Endometrial microvascular endothelial cells (primary cell): ENCODE results near the gene MARK4. TPM values are rescaled to one million over a fixed set of nuclear protein-coding genes. Genes with fewer than 3 reads are reported as not detected.
"Not testable (repeated sequence)": the region's sequence is repeated elsewhere in the genome, so short reads cannot be mapped to it uniquely, and the experiment has no call there.

Experiments used
- in situ Hi-C: cut with HindIII; loops from 2 replicates; pipeline ENCODE4 v1.10.0; 2017; ENCODE audit warnings: low sequenced_read_pairs, low pct_unique_long_range_greater_than_20kb; ENCODE audit errors: inconsistent ontology term
- total RNA-seq: library from RNA; depleted of rRNA; stranded (reverse); fragments of >200 nt; gene quantifications from one replicate; pipeline ENCODE4 v1.2.3, GENCODE V29; 2015; ENCODE audit errors: inconsistent ontology term

MARK4 gene
- total RNA-seq, 1 donor from 2014 or later = 12.7 TPM

DNA sequence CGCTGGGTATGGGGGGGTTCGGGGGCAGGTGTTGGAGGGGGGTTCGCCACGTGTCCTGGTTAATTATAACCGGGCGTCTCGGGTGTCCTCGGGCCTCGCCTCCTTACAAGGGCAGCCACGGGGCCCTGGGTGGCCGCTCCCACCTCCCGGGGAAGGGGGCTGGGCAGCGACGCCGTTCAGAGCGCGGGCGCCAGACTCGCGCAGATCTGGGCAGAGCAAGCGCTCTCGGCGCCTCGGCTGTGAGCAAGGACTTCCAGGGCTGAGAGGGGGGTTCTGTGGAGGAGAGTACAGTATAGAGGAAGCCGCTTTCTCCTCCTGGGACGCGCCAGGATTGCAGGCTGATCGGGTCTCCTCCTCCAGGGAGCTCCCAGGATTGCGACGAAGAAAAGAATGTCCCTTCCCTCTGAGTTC lies 72.6 kb downstream of the MARK4 start:
- in situ Hi-C loops = no loop called here

DNA sequence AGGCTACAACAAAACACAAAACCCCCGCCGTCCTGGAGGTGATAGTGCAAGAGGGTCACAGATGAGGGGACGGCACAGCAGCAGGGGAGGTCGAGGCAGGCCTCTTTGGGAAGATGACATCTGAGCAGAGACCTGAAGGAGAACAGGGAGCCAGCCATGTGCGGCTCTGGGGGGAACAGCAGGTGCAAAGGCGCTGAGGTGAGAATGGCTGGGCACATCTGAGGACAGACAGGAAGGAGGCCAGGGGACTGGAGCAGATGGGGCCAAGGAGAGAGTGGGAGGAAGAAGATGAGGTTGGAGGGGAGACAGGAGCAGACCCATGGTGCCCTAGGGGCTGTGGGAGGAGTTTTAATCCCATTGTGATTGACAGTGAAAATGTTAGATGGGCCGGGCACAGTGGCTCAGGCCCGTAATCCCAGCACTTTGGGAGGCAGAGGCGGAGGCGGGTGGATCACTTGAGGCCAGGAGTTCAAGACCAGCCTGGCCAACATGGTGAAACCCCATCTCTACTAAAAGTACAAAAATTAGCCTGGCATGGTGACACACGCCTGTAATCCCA lies 73.4 kb downstream of the MARK4 start:
- in situ Hi-C loops = no loop called here

DNA sequence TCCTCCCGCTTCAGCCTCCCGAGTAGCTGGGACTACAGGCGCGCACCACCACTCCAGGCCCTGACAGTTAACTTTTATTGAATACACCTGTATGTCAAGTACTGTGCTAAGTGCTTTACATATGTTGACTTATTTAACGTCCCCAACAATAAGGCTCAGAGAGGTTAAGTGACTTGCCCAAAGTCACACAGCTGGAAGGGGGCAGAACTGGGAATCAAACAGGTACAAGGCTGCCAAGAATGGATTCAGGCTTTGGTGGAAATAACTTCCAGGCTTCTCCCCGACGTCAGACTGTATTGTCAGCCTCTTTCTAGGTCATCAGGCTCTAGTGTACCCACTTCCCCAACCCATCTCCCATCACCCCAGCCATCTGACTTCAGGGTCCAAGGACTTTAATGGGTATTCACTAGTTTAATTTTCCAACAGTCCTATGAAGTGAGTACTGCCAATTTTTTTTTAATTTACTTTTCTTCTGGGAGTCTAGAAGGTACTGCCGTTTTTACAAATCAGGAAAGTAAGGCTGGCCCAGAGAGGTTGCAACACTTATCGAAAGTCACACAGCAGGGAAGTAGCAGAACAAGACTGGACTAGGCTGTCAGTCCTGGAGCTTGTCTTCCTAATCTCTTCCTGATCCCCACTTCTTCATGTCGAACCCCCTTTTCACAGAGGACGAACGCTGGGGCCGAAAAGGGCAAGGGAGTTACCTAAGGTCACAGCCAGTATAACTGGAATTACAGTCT lies 76.5 kb downstream of the MARK4 start:
- in situ Hi-C loops = no loop called here

DNA sequence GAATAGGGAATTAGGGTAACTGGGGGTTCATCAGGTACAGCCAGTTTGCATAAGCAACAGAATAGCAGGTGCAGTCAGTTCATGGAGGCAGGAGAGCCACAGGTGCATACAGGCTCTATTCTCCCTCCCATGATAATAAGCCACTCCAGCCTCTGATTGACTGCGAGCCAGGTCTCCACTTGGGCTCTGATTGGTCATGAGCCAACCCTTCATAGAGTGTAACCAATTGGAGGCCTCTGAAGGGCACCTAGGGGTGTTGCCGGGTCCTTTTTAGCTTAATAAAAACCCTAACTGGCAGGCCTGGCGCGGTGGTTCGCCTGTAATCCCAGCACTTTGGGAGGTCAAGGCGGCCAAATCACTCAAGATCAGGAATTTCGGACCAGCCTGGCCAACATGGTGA lies 80.3 kb downstream of the MARK4 start:
- in situ Hi-C loops = no loop called here

DNA sequence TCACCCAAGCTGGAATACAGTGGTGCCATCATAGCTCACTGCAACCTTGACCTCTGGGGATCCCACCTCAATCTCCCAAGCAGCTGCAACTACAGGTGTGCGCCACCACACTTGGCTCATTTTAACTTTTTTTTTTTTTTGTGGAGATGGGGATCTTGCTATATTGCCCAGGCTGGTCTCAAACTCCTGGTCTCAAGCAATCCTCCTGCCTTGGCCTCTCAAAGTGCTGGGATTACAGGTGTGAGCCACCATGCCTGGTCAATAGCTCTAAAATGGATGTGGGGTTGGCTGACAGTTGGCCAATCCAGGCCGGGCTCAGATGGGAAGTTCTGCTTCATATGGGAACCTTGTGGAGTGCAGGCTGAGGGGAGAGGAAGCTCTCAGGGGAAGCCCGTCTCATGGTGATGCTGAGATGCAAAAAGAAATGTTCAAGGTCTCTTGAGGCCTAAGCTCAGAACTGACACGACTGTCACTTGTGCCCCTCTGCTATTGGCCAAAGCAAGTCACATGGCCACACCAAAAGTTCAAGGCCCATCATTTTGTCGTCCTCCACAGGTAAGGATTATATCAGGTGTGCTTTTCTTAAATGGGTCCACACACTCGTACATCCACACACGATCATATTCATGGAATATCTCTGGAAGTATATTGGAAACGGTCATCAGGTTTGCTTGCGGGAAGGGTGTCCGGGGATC lies 82.7 kb downstream of the MARK4 start:
- in situ Hi-C loops = no loop called here

DNA sequence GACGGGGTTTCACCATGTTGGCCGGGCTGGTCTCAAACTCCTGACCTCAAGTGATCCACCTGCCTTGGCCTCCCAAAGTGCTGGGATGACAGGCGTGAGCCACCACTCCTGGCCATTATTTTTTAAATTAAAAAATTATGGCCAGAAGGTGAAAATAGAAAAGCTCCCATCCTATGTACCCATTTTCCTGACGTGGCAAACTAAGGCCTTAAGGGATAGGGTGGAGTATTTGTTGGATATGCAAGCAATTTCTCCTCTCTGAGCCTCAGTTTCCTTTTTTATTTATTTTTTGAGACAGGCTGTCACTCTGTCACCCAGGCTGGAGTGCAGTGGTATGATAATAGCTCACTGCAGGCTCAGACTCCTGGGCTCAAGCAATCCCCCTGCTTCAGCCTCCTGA lies 83.8 kb downstream of the MARK4 start:
- in situ Hi-C loops = not testable (repeated sequence)

DNA sequence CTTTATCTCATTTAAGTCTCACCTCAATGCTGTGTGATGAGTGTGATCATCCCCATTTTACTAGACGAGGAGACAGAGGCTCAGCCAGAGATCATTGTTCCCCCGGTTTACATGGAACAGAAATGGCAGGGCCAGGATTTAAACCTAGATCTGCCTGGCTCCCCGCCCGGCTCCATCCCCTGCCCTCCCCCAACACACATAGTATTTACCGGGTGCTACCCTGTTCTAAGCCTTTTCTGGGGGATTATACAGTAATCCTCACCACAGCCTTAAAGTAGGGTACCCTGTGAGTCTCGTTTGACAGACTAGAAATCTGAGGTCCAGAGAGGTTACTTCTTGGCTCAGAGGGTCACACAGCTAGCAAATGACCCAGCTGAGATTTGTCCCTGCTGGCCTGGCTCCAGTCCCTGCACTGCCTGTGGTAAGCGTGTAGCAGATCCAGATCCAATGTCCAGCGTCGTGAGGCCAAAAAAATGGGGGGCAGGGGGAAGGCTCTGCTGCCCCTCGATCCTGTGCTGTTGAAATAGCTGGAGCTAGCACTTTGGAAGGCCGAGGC lies 85.7 kb downstream of the MARK4 start:
- in situ Hi-C loops = no loop called here

DNA sequence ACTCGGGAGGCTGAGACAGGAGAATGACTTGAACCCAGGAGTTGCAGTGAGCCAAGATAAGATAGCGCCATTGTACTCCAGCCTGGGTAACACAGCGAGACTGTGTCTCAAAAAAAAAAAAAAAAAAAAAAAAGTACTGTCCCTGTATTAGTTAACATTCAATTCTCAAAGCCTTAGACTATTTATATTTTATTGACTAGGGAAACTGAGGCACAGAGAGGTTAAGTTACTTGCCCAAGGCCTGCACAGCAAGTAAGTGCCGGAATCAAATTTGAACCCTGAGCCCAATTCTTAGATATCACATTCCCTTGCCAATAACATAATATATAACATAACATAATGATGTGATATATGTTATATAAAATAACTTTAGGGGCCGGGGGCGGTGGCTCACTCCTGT lies 88.6 kb downstream of the MARK4 start:
- in situ Hi-C loops = no loop called here

DNA sequence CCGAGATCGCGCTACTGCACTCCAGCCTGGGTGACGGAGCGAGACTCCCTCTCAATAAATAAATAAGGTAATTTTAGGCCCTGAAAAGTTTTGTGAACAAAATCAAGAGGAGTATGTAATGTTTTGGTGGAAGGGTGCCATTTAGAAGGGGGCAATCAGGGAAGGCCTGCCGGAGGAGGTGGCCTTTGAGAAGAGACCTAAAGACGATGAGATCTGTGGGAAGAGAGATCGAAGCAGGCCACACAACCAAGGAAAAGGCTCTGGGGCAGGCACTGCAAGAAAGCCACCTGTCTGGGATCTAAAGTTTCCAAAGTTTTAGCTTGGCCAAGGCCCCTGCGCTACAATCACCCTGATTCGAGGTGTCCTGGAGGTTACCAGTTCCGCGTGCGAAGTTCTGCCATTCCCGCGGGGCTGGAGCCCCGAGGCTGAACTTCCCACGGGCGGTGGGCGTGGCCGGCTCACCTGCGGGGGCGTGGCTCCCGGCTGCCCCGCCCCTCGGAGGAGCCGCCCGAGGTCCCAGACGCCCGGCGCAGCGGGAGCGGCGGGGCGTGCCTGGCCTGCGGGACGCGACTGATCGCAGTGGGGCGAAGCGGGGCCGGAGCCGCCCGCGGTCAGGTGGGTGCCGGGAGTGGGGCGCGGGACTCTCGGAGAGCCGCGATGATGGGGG lies 89.3 kb downstream of the MARK4 start, which contains the start of gene KLC3:
TSS of gene KLC3 (plus strand) at position 519 of the 667 bp plus-strand sequence. CDS start 4,792 bp downstream, outside the sequence.
- in situ Hi-C loops = no loop called here

DNA sequence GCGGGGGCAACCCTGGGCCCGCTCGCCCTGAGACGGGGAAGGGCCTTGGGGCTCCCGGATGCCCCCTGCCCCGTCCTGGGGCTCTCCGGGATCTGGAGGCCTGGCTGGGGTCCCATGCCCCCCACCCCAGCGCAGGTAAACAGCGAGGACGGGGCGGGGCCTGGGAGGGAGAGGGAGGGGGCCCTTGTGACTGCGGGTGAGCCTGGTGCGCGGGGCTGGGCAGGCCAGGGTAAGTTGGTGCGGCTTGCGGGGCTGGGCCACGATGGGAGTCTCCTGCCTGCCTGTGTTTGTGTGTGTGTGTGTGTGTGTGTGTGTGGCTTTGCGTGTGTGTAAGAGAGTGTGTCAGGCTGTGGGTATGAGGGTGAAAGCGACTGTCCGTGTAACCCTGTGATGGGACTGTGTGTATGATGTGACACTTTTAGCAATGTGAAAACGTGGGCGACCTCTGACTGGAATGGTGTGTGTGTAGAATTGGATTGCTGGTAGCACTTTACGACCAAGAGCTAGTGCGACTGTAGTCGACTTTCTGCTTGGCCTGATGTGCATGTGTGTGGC lies 89.9 kb downstream of the MARK4 start:
- in situ Hi-C loops = no loop called here

DNA sequence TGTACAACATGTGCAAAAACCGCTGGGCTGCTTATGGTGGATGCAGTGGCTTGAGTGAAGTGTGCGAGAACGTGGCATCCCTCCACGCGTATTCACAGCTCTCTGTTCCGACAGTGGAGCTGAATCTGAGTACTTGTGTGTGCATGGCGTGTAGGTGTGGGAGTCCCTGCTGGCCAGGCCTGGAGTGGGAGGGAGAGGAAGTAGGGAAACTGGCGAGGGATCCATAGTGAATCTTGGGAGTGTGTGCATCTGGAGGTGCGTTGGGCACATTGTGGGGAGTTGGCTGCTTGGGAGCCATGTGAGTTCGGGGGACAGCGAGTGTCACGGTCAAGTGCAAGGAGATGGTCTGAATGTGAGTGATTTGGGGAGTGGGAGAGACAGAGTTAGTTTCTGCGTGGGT lies 91.8 kb downstream of the MARK4 start:
- in situ Hi-C loops = no loop called here

DNA sequence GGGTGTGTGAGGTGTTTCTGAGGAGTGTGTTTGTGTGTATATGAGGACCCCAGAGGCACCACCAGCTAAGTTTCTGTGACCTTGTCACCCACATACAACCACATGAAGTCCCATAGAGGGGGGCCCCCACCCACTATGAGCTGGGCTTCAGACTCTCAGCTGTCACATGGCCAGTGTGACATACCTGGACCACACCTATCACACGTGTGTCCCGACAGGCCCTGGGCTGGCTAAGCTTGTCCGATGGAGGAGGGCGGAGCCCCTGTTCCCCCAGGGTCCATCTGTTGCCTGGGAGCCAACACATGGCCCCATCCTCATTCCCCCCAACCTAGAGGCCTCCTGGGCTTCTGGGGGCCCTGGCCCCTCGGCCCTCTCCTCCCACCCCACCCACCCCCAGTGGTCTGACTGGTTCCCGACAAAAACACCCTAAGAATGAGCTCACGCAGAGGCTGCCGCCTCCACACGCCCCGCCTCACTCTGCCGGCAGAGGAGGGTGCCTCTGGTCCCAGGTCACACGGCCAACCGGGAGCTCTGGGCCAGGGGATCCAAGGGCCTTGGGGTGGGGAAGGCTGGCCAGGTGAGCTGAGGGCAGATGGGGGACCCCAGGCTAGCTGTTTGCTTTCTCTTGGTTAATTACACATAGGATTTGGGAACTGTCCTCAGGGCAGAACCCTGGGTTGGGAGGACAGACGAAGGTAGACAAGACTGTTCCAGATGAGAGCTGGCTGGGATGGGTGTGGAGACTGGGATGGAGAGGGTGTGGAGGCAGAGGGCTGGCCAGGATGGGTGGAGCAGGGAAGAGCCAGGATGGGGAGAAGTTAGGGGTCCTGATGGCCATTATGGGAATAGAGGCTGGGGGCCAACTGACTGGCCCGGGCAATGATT lies 93.8 kb downstream of the MARK4 start:
- in situ Hi-C loops = no loop called here

DNA sequence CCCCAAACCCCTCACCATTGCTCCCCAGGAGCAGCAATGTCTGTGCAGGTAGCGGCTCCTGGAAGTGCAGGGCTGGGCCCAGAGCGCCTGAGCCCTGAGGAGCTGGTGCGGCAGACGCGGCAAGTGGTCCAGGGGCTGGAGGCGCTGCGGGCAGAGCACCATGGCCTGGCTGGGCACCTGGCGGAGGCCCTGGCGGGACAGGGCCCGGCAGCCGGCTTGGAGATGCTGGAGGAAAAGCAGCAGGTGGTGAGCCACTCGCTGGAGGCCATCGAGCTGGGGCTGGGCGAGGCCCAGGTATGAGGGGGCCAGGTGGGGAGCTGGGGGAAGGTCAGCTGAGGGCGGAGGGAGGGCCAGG lies 94.4 kb downstream of the MARK4 start:
- in situ Hi-C loops = no loop called here

DNA sequence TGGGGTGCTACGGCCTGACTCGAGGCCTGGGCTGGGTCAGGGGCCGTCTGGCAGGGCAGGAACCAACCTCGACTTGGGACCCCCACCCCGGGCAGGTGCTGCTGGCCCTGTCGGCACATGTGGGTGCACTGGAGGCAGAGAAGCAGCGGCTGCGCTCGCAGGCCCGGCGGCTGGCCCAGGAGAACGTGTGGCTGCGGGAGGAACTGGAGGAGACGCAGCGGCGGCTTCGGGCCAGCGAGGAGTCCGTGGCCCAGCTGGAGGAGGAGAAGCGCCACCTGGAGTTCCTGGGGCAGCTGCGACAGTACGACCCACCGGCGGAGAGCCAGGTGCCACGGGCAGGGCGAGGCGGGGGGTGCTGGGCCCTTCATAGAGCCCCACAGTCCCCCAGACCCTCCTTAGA lies 95.4 kb downstream of the MARK4 start:
- in situ Hi-C loops = no loop called here

DNA sequence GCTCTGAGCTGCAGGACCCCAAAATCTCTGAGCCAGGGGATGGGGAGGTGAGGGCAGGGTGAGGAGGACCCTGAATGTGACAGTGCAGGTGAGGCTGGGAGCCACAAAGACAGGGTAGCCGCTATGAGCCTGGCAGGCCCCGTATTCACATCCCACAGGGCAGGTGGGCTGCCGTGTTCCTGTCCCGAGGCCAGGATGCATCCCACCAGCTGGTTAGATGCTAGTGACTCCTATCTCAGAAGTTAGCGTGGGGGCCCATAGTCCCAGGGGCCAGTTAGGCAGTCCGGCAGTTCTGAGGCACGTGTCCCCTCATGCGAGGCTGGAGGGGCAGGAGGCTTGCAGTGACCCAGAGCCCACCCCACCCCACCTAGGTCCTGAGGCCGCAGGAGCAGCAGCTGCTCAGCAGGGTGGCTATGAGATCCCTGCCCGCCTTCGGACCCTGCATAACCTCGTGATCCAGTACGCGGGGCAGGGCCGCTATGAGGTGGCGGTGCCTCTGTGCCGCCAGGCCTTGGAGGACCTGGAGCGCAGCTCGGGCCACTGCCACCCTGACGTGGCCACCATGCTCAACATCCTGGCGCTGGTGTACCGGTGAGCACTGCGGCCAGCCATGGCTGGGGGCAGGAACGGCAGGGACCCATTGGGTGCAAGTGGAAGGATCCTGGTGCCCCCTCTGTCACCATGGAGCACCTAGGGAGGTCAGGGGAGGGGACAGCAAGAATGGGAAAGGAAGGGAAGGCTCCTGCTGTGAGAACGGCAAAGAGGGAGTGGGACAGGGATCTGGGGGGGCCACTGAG lies 96.7 kb downstream of the MARK4 start:
- in situ Hi-C loops = no loop called here

DNA sequence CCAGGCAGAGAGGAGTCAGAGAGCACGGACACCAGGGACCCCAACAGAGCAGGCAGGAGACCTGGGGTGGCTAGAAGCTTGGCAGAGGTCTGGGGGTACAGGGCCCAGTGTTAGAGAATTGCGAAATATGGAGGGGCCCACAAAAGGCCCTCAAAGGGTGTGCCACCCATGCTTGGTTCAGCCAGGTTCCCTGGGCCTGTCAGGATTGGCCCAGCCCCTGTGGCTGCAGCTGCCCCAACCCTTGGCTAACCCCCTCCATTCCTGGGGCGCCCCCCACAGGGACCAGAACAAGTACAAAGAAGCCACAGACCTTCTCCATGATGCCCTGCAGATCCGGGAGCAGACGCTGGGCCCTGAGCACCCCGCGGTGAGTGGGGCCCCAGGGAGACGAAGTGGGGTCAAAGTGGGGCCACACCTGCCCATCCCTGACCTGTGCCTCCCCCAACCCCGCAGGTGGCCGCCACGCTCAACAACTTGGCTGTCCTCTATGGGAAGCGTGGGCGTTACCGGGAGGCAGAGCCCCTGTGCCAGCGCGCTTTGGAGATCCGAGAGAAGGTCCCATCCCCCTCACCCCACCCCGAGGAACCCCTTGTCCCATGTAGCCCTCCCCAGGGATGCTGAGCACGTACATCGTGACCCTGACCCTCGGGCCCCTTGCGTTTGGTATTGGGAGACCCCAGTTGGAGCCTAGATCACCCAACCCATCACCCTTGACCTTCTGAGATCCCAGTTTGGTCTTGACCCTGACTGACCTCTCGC lies 97.5 kb downstream of the MARK4 start:
- in situ Hi-C loops = no loop called here

DNA sequence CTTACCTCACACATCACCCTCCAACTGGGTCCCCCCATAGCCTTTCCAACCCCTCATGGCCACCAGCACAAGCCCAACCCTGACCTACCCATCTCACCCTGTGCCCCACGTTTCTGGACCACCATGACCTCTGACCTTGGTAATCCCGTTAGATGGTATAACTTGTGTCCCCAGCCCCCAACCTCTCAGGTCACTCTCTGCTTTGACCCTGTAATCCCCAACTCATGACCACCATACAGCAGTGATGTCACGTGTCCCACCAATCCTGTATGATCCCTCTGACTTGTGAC lies 98.0 kb downstream of the MARK4 start:
- in situ Hi-C loops = no loop called here
